Osteoblast (primary cell): Measurements from ENCODE around the gene PNN. TPM values are rescaled to one million over a fixed set of nuclear protein-coding genes. Genes with fewer than 3 reads are reported as not detected.

ENCODE experiments used
- DNase-seq: peaks from one replicate; pipeline ENCODE4 v3.0.0; 2011; ENCODE audit warnings: low spot score, mixed read lengths; ENCODE audit not compliant: insufficient read length; ENCODE audit errors: missing footprints
- H2AFZ ChIP-seq: 2 replicates; pipeline ENCODE4 v1.6.0; 2011; ENCODE audit warnings: mild to moderate bottlenecking, low read length
- H3K27ac ChIP-seq: 2 replicates; pipeline ENCODE4 v1.5.1; 2011; ENCODE audit warnings: mild to moderate bottlenecking, low read depth, low read length, moderate library complexity
- H3K27me3 ChIP-seq: 2 replicates; pipeline ENCODE4 v1.6.0; 2012; ENCODE audit warnings: mild to moderate bottlenecking, control low read depth, inconsistent platforms, low read length, moderate library complexity; ENCODE audit not compliant: insufficient read depth
- H3K36me3 ChIP-seq: 2 replicates; pipeline ENCODE4 v1.5.1; 2011; ENCODE audit warnings: mild to moderate bottlenecking, low read length, control low read depth, moderate library complexity; ENCODE audit not compliant: insufficient read depth
- H3K4me1 ChIP-seq: 2 replicates; pipeline ENCODE4 v1.5.1; 2011; ENCODE audit warnings: mild to moderate bottlenecking, low read length, control low read depth, moderate library complexity; ENCODE audit not compliant: insufficient read depth
- H3K4me2 ChIP-seq: 2 replicates; pipeline ENCODE4 v1.6.0; 2011; ENCODE audit warnings: mild to moderate bottlenecking, low read length; ENCODE audit not compliant: insufficient read depth
- H3K4me3 ChIP-seq: fragments of 200-600 bp; sonication (generic); 3 replicates; pipeline ENCODE4 v1.5.1; 2012; ENCODE audit warnings: mild to moderate bottlenecking, low read length, inconsistent platforms; ENCODE audit not compliant: insufficient read depth
- H3K79me2 ChIP-seq: 2 replicates; pipeline ENCODE4 v1.6.0; 2012; ENCODE audit warnings: mild to moderate bottlenecking, low read length, control low read depth, inconsistent platforms; ENCODE audit not compliant: insufficient read depth
- H3K9me3 ChIP-seq: 2 replicates; pipeline ENCODE4 v1.5.1; 2011; ENCODE audit warnings: low read depth, low read length, control low read depth
- H4K20me1 ChIP-seq: 2 replicates; pipeline ENCODE4 v1.6.0; 2012; ENCODE audit warnings: mild to moderate bottlenecking, low read length, control low read depth; ENCODE audit not compliant: insufficient read depth
- total RNA-seq: library from RNA; depleted of rRNA; stranded (reverse); fragments of >200 nt; gene quantifications from 2 replicates; pipeline ENCODE4 v1.2.3, GENCODE V29; 2012
- TF ChIP-seq, protein P1 (sequence below): IDR thresholded peaks from 2 replicates; pipeline ENCODE4 v1.5.1; 2011; ENCODE audit warnings: mild to moderate bottlenecking, low read depth, low read length, moderate library complexity; ENCODE audit errors: extremely low read depth

The PNN gene
- total RNA-seq, 1 donor: 13.4 TPM

DNA sequence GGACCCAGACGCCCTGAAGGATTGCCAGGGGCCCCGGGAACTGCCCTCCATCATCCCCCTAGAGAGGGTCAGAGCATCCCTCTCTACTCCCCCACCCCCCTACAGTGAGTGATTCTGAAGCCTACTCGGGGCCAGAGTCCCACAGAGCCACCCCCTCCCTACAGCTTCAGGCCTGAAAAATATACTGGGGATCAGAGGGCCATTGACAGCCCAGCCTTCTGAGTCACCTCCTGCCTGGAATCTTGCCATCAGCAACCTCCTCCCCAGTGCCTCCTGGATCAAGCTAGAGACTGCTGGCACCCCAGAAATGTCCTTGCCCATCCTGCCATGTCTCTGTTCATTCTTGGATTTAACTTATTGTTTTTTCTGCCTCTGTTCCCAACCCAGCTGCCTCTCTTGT, 37.0 kb downstream of the PNN start:
- Histone ChIP-seq H3K4me2 (no peak overlapping the region), H3K27ac (no peak overlapping the region), H3K27me3 (no peaks in the 10 kb centered on the region), H4K20me1 (no peaks in the 10 kb centered on the region), H3K4me3 (no peak overlapping the region), H2AFZ (no peak overlapping the region), H3K9me3 (no peaks in the 10 kb centered on the region), H3K4me1 (no peaks in the 10 kb centered on the region), H3K79me2 (no peaks in the 10 kb centered on the region), H3K36me3 (no peaks in the 10 kb centered on the region)
- DNase-seq: no peak
- TF ChIP-seq, protein P1, sequence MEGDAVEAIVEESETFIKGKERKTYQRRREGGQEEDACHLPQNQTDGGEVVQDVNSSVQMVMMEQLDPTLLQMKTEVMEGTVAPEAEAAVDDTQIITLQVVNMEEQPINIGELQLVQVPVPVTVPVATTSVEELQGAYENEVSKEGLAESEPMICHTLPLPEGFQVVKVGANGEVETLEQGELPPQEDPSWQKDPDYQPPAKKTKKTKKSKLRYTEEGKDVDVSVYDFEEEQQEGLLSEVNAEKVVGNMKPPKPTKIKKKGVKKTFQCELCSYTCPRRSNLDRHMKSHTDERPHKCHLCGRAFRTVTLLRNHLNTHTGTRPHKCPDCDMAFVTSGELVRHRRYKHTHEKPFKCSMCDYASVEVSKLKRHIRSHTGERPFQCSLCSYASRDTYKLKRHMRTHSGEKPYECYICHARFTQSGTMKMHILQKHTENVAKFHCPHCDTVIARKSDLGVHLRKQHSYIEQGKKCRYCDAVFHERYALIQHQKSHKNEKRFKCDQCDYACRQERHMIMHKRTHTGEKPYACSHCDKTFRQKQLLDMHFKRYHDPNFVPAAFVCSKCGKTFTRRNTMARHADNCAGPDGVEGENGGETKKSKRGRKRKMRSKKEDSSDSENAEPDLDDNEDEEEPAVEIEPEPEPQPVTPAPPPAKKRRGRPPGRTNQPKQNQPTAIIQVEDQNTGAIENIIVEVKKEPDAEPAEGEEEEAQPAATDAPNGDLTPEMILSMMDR: no peak

DNA sequence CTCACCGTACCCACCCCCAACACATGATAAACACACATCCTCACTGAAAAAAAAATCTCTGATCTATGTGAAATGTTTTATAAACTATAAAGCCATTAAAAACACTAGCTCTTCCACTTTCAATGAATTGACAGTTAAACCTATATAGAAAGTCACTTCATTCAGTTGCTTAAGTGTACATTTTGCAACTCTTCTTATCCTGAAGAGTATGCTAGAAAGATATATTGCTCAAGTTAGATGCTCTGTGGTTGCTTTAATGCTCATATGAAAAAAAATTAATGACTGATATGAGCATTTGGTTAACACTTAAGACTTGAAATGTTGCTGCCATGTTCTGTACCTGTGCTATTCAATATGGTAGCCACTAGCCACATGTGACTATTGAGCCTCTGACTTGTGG, 37.6 kb downstream of the PNN start:
- Histone ChIP-seq H3K36me3 (no peaks in the 10 kb centered on the region), H4K20me1 (no peaks in the 10 kb centered on the region), H3K4me1 (no peaks in the 10 kb centered on the region), H3K27ac (no peak overlapping the region), H3K4me3 (no peak overlapping the region), H3K4me2 (no peak overlapping the region), H3K27me3 (no peaks in the 10 kb centered on the region), H2AFZ (no peak overlapping the region), H3K9me3 (no peaks in the 10 kb centered on the region), H3K79me2 (no peaks in the 10 kb centered on the region)
- no peak for DNase-seq
- TF ChIP-seq, protein P1: no peak

DNA sequence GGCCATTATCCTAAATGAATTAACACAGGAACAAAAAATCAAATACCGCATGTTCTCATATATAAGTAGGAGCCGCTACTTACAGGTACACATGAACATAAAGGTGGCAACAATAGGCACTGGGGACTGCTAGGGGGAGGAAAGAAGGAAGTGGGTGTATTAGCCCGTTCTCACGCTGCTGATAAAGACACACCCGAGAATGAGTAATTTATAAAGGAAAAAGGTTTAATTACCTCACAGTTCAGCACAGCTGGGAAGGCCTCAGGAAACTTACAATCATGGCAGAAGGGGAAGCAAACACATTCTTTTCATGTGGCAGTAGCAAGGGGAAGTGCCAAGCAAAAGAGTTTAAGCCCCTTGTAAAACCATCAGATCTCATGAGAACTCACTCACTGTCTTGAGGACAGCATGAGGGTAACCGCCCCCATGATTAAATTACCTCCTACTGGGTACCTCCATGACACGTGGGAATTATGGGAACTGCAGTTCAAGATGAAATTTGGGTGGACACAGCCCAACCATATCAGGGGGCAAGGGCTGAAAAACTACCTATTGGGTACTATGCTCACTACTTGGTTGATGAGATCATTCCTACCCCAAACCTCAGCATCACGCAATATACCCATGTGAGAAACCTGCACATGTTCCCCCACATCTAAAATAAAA, 42.3 kb downstream of the PNN start:
- Histone ChIP-seq H3K4me3 (no peak overlapping the region), H3K4me1 (peaks cover 9% of the 10 kb centered on the region), H3K9me3 (no peaks in the 10 kb centered on the region), H2AFZ (no peak overlapping the region), H3K4me2 (no peak overlapping the region), H3K27ac (no peak overlapping the region), H3K27me3 (no peaks in the 10 kb centered on the region), H3K79me2 (no peaks in the 10 kb centered on the region), H3K36me3 (no peaks in the 10 kb centered on the region), H4K20me1 (no peaks in the 10 kb centered on the region)
- TF ChIP-seq, protein P1: no peak
- DNase-seq: no peak

DNA sequence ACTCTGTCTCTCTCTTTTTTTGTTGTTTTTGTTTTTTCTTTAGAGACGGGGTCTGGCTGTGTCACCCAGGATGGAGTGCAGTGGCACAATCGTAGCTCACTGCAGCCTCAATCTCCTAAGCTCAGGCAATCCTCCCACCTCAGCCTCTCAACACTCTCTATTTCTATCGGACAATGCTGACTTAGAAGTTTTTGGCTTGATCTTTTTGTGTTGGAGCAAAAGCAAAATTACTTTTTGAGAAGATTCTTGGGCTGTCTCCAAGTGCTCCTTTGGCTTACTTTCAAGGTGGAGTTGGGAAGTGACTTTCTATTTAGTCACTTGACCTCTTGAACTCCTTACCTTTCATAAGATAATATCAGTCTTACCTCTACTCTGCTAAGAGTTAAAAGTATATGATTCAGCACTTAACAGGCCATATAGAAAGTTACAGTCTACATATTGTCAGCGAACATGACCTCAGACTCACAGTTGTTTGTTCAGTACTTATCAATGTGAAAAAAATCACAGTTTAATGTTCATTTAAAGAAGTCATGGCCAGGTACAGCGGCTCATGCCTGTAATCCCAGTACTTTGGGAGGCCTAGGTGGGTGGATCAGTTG, 43.2 kb downstream of the PNN start:
- no peaks in the 10 kb centered on the region for H3K79me2 ChIP-seq
- peaks cover 9% of the 10 kb centered on the region for H3K4me1 ChIP-seq
- no peaks in the 10 kb centered on the region for H3K36me3 ChIP-seq
- no peak overlapping the region for H3K27ac ChIP-seq
- H4K20me1 ChIP-seq: no peaks in the 10 kb centered on the region
- no peaks in the 10 kb centered on the region for H3K9me3 ChIP-seq
- no peak overlapping the region for H3K4me3 ChIP-seq
- peak overlapping the region; percentile 54 for H2AFZ ChIP-seq
- H3K4me2 ChIP-seq: peak overlapping the region; percentile 27
- TF ChIP-seq, protein P1: no peak
- DNase-seq: no peak
- H3K27me3 ChIP-seq: no peaks in the 10 kb centered on the region
